Bone marrow (tissue), 2 donors: ENCODE measurements around the gene ATP6V0B.

Experiments
- DNase-seq, 2 donors: peaks; one replicate each; lab custom pipeline; 2025; lab: John Stamatoyannopoulos, UW

Gene ATP6V0B

DNA sequence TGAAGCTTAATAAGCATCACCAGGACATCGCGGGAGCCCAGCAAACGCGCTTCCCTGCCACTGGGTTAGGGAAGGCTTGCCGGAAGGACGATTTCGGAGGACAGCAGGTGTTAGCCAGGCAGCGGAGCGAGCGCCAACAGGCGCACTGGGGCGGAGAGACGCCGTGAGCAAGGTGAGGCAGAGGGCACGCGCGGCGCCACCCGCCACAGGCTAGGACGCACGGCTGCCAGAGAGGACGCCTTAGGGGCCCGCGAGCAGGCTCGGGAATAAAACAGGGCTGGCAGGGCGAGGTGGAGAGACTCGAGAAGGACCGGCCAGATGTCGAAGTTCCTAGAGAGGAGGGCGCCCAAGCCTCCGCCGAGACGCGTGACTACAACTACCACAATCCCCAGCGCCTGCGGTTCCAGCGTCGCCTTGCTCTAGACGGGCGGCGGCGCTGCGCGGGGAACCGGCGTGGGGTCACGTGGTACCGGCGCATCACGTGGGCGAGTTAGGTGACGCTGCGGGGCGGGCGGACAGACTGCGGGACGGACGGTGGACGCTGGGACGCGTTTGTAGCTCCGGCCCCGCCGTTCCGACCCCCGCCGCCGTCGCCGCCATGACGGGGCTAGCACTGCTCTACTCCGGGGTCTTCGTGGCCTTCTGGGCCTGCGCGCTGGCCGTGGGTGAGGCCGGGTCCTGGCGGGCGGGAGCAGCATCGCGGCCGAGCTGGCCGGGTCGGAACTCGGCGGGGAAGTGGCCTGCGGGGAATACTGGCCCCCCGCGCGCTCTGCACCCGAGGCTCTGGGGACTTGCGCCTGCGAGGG, at the start of gene ATP6V0B:
Gene ATP6V0B, plus strand, starts transcription at position 518 of the 806 bp plus-strand sequence. Its CDS starts 81 bp downstream, at position 599.
- DNase-seq: peak; percentile 86 to 91

- no peak for DNase-seq
Observed at GRCh38 chr1:43925846-43926245, 48.9 kb upstream of the ATP6V0B start.

- no peak for DNase-seq
Observed at GRCh38 chr1:43930168-43930948, 44.4 kb upstream of the ATP6V0B start.

DNA sequence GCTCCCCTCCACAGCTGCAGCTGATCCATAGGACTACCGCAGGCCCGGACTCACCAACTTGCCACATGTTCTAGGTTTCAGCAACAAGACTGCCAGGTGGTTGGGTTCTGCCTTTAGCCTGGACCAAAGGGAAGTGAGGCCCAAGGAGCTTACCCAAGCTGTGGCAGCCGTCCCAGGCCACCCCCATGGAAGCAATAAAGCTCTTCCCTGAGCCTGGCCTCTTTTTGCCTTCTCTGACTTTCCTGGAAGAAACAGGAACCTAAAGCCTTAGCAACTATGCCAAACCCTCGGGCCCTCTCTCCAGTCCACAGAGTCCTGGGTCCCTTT, 43.8 kb upstream of the ATP6V0B start:
- no peak for DNase-seq

DNA sequence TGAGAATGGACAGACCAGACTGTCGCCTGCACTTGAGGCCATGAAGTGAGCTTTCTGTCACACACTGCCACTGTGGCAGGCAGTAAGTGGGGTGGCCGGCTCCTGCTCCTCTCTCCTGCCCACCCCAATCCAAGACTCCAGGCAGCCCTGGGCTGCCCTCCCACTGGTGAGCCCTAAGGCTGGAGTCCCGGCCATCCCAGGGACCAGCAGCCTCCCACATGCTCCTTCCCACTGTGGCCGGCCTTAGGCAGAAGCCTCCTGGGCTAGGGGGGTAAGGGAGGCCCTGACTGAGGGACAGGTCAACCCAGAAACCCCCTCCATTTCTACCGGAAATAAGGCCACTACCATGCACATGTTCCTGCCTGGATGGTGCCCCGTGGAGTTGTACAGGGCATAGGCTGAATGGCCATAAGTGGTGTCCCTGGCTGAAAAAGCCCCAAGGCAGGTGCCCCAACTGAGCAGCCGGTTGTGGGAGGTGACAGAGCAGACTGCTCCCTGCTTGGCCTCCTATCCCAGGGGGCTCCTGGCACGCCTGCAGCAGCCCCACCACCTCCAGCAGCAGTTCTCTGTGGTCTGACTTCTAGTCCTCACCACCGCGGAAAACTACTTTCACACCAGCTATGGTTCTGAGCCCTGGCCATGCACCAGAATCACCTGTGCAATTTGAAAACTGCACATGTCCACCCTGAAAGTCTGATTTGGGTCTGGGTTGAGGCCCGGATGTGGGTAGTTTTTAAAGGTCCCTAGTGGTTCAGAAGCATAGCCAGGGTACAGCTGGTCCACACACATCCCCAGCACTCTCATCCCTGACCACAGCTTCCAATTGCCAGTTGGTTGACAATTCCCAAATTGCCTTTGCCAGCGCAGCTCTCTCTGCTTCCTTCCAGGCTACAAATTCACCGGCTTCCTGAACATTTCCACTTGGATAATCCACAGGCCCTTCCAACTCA, 42.8 kb upstream of the ATP6V0B start:
- DNase-seq: no peak

DNA sequence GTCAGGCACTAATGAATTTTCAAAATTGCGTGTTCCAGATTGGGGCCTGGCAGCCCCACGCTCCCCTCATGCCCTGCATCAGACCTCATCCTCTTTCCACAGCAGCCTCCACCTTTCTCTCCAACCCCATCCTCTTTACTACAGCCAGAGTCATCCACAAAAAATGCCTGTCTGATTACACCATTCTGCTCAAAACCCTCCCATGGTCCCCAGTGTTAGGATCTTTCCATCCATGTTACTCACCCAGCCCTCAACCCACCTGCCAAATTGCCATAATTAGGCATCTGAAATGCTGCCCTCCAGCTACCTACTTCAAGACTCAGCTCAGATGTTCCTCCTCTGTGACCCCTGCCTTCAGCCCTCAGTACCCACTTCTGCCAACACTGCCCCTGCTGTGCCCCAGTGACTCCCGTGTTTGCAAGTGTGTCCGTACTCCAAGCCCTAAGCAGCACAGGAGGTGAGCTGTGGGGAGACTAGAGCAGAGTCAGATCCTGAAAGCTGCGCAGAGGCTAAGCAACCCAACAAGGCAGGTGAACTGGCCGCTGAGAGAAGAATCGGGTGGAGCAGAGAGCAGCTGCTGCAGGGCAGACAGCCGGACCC, 41.9 kb upstream of the ATP6V0B start:
- no peak for DNase-seq

DNA sequence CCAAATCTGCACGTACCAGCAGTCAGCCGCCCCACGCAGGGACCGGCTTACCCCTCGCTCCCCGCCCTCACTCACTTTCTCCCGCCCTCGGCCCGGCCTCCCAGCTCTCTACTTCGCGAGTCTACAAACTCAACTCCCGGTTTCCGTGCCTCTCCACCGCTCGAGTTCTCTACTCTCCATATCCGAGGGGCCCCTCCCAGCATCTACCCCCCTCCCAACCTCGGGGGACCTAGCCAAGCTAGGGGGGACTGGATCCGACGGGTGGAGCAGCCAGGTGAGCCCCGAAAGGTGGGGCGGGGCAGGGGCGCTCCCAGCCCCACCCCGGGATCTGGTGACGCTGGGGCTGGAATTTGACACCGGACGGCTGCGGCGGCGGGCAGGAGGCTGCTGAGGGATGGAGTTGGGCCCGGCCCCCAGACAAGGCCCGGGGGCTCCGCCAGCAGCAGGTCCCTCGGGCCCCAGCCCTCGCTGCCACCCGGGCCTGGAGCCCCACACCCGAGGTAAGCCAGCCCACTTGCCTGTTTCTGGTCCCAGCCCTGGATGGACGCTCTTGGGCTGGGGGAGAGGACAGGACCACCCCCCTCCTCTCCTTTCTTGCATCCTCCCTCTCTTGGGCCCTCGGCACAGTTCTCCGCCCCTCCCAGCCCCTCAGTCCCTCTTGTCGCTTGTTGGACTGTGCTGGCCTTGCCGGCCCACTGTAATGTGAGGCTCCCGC, 41.2 kb upstream of the ATP6V0B start, which contains the start of gene ARTN:
Gene ARTN, plus strand, starts transcription at position 416 of the 715 bp plus-strand sequence. CDS start 1,856 bp downstream, outside the sequence.
- no peak for DNase-seq

- DNase-seq: peak; percentile 23 to 51
Observed at GRCh38 chr1:43934101-43934985, 40.4 kb upstream of the ATP6V0B start.

DNA sequence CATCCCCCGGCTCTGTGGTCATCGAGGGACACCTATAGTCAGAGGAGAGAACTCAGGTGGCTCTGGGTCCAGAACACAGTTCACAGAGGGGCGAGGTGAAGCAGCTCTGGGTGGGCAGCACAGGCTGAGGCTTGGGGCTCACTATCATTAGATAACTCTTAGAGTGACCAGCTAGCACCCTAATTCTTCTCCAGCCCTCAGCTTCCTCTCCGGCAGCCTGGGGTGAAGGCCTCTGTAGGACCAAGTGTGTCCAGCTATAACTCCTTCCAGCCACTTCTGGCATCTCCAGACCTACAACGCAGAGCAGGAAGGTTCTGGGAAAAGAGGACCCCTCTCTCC, 39.8 kb upstream of the ATP6V0B start:
- no peak for DNase-seq

GRCh38 chr1:43935711-43936427, 38.9 kb upstream of the ATP6V0B start:
- DNase-seq: no peak

DNA sequence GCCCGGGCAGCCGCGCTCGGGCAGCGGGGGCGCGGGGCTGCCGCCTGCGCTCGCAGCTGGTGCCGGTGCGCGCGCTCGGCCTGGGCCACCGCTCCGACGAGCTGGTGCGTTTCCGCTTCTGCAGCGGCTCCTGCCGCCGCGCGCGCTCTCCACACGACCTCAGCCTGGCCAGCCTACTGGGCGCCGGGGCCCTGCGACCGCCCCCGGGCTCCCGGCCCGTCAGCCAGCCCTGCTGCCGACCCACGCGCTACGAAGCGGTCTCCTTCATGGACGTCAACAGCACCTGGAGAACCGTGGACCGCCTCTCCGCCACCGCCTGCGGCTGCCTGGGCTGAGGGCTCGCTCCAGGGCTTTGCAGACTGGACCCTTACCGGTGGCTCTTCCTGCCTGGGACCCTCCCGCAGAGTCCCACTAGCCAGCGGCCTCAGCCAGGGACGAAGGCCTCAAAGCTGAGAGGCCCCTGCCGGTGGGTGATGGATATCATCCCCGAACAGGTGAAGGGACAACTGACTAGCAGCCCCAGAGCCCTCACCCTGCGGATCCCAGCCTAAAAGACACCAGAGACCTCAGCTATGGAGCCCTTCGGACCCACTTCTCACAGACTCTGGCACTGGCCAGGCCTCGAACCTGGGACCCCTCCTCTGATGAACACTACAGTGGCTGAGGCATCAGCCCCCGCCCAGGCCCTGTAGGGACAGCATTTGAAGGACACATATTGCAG, 38.2 kb upstream of the ATP6V0B start:
- peak in 1 of 2 donors; percentile 6 for DNase-seq

DNA sequence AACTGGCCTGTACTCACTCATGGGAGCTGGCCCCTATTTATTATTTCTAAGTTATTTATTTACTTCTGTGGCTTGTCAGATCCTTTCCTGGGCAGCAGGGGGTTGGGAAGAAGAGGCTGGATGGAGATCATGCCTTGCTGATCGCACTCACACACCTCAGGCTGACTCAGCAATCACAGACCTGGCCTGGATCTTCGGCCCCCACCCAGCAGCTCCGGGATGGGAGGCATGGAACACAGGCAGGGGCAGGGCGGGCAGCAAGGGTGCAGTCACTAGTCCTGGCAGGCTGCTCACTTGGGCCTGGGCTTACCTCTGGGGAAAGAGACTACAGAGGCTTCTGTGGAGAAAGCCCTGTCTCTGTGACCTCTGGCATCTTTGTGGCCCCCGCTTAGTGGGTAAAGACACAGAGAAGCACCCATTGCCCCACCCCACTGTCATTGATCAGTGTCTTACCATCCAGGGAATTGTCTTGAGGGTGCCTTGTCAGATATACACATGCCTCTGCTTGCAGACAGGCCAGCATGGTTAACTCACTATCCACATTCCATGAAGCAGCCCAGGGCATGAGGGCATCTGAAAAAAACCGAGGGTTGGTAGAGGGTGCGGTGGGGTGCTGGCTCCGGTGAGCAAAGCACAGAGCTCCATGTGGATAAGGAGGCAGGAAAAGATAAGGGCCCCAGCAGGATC, 37.4 kb upstream of the ATP6V0B start:
- no peak for DNase-seq

- DNase-seq: no peak
Observed at GRCh38 chr1:43938383-43938782, 36.4 kb upstream of the ATP6V0B start.

DNA sequence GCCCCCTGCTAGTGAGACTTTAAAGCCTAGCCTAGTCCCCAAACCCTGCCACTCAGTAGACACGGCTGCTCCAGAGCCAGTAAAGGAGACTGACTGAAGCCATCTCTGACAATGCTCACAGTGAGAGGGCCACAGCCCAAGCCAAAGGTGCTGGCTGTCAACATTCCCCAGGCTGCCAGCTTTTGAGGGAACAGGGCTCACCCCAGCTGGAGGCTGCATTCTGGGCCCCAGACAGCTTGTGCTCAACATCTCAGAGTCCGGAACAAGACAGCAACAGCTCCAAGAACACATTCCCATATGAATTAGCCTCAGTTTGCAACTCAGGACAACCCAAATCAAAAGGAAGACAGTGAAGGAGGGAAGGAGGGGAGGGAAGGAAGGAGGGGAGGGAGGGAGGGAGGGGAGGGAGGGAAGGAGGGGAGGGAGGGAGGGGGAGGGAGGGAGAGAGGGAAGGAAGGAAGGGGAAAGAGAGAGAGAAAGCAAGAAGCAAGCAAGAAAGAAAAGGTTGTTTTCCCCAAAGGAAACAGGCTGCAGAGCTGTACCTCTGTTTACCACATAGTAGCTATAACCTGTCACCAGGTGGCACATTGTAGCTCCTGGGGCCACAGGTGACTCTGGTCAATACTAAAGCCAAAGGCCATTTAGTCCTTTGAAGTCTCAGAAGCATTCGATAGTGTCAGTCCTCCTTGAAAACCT, 35.7 kb upstream of the ATP6V0B start:
- no peak for DNase-seq

- no peak for DNase-seq
Observed at GRCh38 chr1:43942411-43942810, 32.3 kb upstream of the ATP6V0B start.

DNA sequence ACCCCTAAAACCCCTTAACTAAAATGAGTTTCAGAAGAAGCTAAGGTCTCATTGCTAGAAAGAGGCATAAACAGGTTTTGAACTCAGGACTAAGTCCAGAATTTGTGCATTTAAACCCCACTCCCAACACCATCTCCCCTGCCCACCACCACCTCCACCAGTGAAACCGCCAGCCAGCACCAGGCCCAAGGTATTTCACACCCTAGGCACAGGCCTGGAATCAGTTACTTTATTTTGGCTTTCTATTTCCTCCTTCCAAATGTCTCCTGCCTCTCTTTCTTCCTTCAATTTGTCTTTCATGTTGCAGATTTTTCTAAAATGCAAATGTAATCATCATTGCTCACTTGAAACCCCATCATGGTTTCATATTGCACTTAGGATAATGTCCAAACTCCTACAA, 29.9 kb upstream of the ATP6V0B start:
- no peak for DNase-seq

GRCh38 chr1:43945674-43946235, 29.0 kb upstream of the ATP6V0B start:
- no peak for DNase-seq
